ENCODE results near the gene MTMR12. TPM values are rescaled to one million over a fixed set of nuclear protein-coding genes. Genes with fewer than 3 reads are reported as not detected.

MTMR12 gene
- total and polyA plus RNA-seq, 2 of the 8 experiments (the other 6 are each of a cell fraction or from before 2014, with no cell fraction given), result 19.1 to 59.3 TPM

- no peak for TF ChIP-seq CTCF (IDR thresholded peaks at IDR 0.05; ENCODE audit: control extremely low read depth in 1 of 3, insufficient read depth in 1 of 3, low read depth in 1 of 3, low read length in 3 of 3)
- no peak for TF ChIP-seq KDM4A (IDR thresholded peaks at IDR 0.05; ENCODE audit: low read depth, low read length, severe bottlenecking)
- TF ChIP-seq EP300 (IDR thresholded peaks at IDR 0.05; ENCODE audit: borderline replicate concordance in 1 of 2, low read depth in 2 of 2, low read length in 2 of 2), result no peak
These were observed 46.8 kb downstream of the MTMR12 start (continued) for GRCh38 chr5:32265902-32266301.

Data from H1 (cell line).